ENCODE measurements around the gene SERTAD2.

DNA sequence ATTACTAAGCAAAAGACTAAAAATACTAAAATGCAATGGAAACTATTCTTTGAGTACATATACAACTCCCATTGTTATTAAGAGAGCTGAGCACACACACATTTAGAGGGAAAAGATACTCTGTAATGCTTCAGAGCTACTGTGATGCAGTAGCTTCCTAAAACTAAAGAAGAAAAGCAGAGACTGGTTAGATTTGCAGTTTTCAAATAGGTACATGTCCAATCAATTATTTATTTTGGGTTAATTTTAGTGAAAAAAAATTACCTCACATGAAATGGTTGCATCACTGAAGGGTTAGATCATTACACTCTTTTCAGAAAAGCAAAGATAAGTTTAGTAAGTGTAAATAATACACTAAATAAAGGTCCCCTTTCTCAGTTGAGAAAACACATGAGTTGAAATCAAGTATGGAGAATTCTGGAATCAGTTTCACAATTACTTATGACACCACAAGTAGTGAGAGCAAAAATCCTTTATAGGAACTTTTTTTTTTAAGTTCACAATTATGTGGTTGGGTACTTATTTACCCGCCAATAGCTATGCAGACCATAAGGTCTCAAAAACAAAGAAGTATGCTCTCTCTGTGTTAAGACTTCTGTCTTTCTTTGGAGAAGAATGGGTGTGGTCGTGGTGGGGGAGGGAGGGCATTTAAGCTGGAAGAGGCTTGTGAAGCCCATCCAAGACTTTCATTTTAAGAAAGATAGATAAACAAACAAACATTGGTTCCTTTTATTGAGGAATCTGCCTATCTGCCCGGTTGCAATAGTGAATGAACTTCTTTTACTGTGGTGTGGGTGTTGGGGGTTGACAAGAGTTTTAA lies 25.3 kb upstream of the SERTAD2 start:
- TF ChIP-seq POLR2AphosphoS5 (IDR thresholded peaks at IDR 0.05; ENCODE audit: low read depth, low read length): no peak
- no peak for TF ChIP-seq POLR2A (IDR thresholded peaks at IDR 0.05; ENCODE audit: low read depth, low read length)

All from GM12891 (cell line).